ENCODE results near the gene MELTF.

Gene MELTF

GRCh38 chr3:197029511-197030167 lies at the start of gene MELTF:
TSS of gene MELTF (minus strand) at chr3:197029817. CDS start at chr3:197029702, 115 bp downstream.
- Histone ChIP-seq H3K27ac (no peak within 1 kb of the TSS; the same call in 1 of the 2 replicates), H3K4me1 (ENCODE audit: low read depth, poor library complexity, severe bottlenecking) (peaks cover 4% of the 10 kb centered on the region), H3K79me2 (ENCODE audit: insufficient read depth, low read depth) (no peaks in the 10 kb centered on the region), H4K20me1 (ENCODE audit: insufficient read depth) (no peaks in the 10 kb centered on the region), H3K4me2 (peak within 1 kb of the TSS; percentile 59), H2AFZ (ENCODE audit: low read depth) (peak within 1 kb of the TSS; percentile 99), H3K9ac (peak within 1 kb of the TSS; percentile 76), H3K36me3 (ENCODE audit: insufficient read depth) (no peaks in the 10 kb centered on the region), H3K27me3 (ENCODE audit: insufficient read depth, low read depth) (no peaks in the 10 kb centered on the region), H3K4me3 (IDR thresholded peaks at IDR 0.05; ENCODE audit: insufficient read depth, low read depth, low read length) (peak within 1 kb of the TSS; percentile 92)
- TF ChIP-seq, protein P1, sequence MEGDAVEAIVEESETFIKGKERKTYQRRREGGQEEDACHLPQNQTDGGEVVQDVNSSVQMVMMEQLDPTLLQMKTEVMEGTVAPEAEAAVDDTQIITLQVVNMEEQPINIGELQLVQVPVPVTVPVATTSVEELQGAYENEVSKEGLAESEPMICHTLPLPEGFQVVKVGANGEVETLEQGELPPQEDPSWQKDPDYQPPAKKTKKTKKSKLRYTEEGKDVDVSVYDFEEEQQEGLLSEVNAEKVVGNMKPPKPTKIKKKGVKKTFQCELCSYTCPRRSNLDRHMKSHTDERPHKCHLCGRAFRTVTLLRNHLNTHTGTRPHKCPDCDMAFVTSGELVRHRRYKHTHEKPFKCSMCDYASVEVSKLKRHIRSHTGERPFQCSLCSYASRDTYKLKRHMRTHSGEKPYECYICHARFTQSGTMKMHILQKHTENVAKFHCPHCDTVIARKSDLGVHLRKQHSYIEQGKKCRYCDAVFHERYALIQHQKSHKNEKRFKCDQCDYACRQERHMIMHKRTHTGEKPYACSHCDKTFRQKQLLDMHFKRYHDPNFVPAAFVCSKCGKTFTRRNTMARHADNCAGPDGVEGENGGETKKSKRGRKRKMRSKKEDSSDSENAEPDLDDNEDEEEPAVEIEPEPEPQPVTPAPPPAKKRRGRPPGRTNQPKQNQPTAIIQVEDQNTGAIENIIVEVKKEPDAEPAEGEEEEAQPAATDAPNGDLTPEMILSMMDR (conservative IDR thresholded peaks at IDR 0.05; ENCODE audit: low read depth, low read length), result peak; percentile 87

DNA sequence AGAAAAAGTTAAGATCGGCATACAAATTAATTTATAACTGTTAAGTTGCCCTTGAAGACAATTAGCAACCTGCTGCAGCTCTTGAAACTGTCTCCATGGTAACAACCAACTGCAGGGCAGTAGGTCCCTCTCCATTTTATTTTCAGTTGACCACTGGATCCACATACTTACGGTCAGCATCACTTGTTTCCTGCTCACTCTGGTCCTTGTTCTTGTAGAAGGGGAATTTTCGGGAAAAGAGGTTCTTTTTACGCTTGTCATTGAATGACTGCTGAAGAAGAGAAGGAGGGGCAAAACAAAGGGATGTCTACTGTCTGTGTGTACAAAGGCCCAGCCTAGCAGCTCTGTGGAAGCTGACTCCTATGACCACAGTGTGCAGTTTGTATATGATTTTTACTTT lies 46.8 kb upstream of the MELTF start:
- Histone ChIP-seq H3K79me2 (ENCODE audit: insufficient read depth, low read depth) (no peaks in the 10 kb centered on the region), H3K4me3 (IDR thresholded peaks at IDR 0.05; ENCODE audit: insufficient read depth, low read depth, low read length) (no peak overlapping the region), H3K4me2 (no peak overlapping the region), H3K4me1 (ENCODE audit: low read depth, poor library complexity, severe bottlenecking) (no peaks in the 10 kb centered on the region), H2AFZ (ENCODE audit: low read depth) (no peak overlapping the region), H3K9ac (no peak overlapping the region), H3K27me3 (ENCODE audit: insufficient read depth, low read depth) (no peaks in the 10 kb centered on the region), H3K36me3 (ENCODE audit: insufficient read depth) (no peaks in the 10 kb centered on the region), H4K20me1 (ENCODE audit: insufficient read depth) (no peaks in the 10 kb centered on the region), H3K27ac (no peak overlapping the region)
- TF ChIP-seq, protein P1 (conservative IDR thresholded peaks at IDR 0.05; ENCODE audit: low read depth, low read length), result no peak

GRCh38 chr3:197068077-197068476 lies 38.5 kb upstream of the MELTF start:
- Histone ChIP-seq H3K79me2 (ENCODE audit: insufficient read depth, low read depth) (no peaks in the 10 kb centered on the region), H3K9ac (no peak overlapping the region), H4K20me1 (ENCODE audit: insufficient read depth) (no peaks in the 10 kb centered on the region), H3K4me2 (no peak overlapping the region), H3K4me1 (ENCODE audit: low read depth, poor library complexity, severe bottlenecking) (no peaks in the 10 kb centered on the region), H2AFZ (ENCODE audit: low read depth) (no peak overlapping the region), H3K36me3 (ENCODE audit: insufficient read depth) (0 out of 2 replicates have a peak, but pooled peaks cover 3% of the 10 kb centered on the region), H3K27me3 (ENCODE audit: insufficient read depth, low read depth) (no peaks in the 10 kb centered on the region), H3K4me3 (IDR thresholded peaks at IDR 0.05; ENCODE audit: insufficient read depth, low read depth, low read length) (no peak overlapping the region), H3K27ac (no peak overlapping the region)
- TF ChIP-seq, protein P1 (conservative IDR thresholded peaks at IDR 0.05; ENCODE audit: low read depth, low read length), result no peak

GRCh38 chr3:197064771-197065170 lies 35.2 kb upstream of the MELTF start:
- Histone ChIP-seq H4K20me1 (ENCODE audit: insufficient read depth) (no peaks in the 10 kb centered on the region), H3K4me1 (ENCODE audit: low read depth, poor library complexity, severe bottlenecking) (no peaks in the 10 kb centered on the region), H3K27ac (no peak overlapping the region), H3K27me3 (ENCODE audit: insufficient read depth, low read depth) (no peaks in the 10 kb centered on the region), H3K4me3 (IDR thresholded peaks at IDR 0.05; ENCODE audit: insufficient read depth, low read depth, low read length) (no peak overlapping the region), H2AFZ (ENCODE audit: low read depth) (no peak overlapping the region), H3K4me2 (no peak overlapping the region), H3K36me3 (ENCODE audit: insufficient read depth) (peaks cover 3% of the 10 kb centered on the region; the same call in 1 of the 2 replicates), H3K9ac (no peak overlapping the region), H3K79me2 (ENCODE audit: insufficient read depth, low read depth) (no peaks in the 10 kb centered on the region)
- TF ChIP-seq, protein P1 (conservative IDR thresholded peaks at IDR 0.05; ENCODE audit: low read depth, low read length), result no peak
